HL-60 (cell line): ENCODE data around the gene WWOX.

Experiments used
- POLR2AphosphoS5 ChIP-seq: IDR thresholded peaks from 2 replicates; pipeline ENCODE4 v1.6.1; 2012; ENCODE audit warnings: low read depth
- SPI1 ChIP-seq: IDR thresholded peaks from 2 replicates; pipeline ENCODE4 v1.6.1; 2012; ENCODE audit warnings: low read depth, mild to moderate bottlenecking, borderline replicate concordance
- TF ChIP-seq, protein P1 (sequence below): IDR thresholded peaks from one replicate; pipeline ENCODE4 v1.5.1; 2011; ENCODE audit warnings: low read length, control low read depth, inconsistent platforms; ENCODE audit not compliant: insufficient read depth
- TF ChIP-seq, protein P2 (sequence below): IDR thresholded peaks from 2 replicates; pipeline ENCODE4 v1.6.1; 2012; ENCODE audit warnings: low read depth; ENCODE audit not compliant: insufficient replicate concordance

DNA sequence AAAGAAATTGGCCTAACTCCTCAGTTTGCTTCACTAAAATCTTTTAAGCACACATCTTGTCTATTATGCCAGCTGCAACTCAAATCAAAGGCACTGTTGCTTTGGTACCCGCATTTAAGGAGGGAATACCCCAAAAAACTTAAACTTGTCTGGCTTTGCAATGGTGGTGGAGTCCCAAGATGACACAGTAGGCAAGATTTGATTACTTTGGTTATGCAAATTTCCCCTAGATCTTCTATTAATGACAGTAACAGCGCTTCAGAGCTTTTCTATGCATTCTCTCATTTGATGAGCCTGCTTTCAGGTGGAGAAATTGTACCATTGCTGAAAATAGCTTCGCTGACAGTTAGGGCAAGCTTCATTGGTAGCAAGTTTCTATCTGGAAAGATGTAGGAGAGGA lies 27.2 kb downstream of the WWOX start:
- TF ChIP-seq, protein P1, sequence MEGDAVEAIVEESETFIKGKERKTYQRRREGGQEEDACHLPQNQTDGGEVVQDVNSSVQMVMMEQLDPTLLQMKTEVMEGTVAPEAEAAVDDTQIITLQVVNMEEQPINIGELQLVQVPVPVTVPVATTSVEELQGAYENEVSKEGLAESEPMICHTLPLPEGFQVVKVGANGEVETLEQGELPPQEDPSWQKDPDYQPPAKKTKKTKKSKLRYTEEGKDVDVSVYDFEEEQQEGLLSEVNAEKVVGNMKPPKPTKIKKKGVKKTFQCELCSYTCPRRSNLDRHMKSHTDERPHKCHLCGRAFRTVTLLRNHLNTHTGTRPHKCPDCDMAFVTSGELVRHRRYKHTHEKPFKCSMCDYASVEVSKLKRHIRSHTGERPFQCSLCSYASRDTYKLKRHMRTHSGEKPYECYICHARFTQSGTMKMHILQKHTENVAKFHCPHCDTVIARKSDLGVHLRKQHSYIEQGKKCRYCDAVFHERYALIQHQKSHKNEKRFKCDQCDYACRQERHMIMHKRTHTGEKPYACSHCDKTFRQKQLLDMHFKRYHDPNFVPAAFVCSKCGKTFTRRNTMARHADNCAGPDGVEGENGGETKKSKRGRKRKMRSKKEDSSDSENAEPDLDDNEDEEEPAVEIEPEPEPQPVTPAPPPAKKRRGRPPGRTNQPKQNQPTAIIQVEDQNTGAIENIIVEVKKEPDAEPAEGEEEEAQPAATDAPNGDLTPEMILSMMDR: no peak
- TF ChIP-seq POLR2AphosphoS5 (no peak), SPI1 (no peak)
- TF ChIP-seq, protein P2, sequence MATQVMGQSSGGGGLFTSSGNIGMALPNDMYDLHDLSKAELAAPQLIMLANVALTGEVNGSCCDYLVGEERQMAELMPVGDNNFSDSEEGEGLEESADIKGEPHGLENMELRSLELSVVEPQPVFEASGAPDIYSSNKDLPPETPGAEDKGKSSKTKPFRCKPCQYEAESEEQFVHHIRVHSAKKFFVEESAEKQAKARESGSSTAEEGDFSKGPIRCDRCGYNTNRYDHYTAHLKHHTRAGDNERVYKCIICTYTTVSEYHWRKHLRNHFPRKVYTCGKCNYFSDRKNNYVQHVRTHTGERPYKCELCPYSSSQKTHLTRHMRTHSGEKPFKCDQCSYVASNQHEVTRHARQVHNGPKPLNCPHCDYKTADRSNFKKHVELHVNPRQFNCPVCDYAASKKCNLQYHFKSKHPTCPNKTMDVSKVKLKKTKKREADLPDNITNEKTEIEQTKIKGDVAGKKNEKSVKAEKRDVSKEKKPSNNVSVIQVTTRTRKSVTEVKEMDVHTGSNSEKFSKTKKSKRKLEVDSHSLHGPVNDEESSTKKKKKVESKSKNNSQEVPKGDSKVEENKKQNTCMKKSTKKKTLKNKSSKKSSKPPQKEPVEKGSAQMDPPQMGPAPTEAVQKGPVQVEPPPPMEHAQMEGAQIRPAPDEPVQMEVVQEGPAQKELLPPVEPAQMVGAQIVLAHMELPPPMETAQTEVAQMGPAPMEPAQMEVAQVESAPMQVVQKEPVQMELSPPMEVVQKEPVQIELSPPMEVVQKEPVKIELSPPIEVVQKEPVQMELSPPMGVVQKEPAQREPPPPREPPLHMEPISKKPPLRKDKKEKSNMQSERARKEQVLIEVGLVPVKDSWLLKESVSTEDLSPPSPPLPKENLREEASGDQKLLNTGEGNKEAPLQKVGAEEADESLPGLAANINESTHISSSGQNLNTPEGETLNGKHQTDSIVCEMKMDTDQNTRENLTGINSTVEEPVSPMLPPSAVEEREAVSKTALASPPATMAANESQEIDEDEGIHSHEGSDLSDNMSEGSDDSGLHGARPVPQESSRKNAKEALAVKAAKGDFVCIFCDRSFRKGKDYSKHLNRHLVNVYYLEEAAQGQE: no peak
